HG03060 (cell line): Measurements from ENCODE around the gene SLC16A1.
"Not testable (repeated sequence)": the region's sequence is repeated elsewhere in the genome, so short reads cannot be mapped to it uniquely, and the experiment has no call there.

Experiments
- ATAC-seq: cut with Tn5 transposase; IDR thresholded peaks from one replicate; pipeline ENCODE4 v1.9.1; 2021; ENCODE audit warnings: low read depth, moderate number of reproducible peaks; ENCODE audit not compliant: unreplicated experiment

The SLC16A1 gene

DNA sequence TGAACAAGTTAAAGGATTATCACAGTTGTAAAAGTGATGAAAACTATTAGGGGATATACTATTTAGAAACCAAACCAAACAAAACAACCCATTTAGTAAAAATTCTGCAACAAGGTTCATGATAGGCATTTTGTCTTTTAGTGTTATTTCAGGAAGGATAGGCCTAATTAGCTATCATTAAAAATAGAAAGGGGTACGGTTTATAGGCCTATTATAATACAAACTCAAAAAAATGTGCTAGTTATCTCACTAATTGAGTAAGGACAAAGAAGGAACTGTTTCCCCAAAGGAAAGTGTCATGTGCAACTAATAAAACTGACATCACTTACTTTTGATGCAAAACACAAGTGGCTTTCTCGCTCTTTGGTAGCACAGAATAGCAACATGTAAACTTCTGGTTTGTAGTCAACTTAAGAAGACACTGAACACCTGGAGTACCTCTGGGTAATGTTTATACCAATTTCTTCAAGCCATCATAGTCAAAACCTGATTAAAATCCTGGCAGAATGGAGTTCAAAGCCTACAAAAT is 28.5 kb downstream of the SLC16A1 start:
- ATAC-seq, result no peak

DNA sequence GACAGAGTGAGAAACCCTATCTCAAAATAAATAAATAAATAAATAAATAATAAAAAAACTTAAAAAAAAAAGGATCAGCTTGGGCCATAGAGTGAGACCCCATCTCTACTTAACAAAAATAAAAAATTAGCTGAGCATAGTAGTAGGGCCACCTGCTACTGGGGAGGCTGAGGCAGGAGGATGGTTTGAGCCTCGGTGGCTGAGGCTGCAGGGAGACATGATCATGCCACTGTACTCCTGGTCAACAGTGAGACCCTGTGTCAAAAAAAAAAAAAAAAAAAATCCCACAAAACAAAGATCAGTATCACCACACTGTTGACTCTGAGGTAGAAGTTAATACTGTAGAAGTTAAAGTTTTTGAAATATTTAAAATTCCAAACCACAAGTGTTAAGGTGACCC is 29.1 kb downstream of the SLC16A1 start:
- ATAC-seq, result no peak

DNA sequence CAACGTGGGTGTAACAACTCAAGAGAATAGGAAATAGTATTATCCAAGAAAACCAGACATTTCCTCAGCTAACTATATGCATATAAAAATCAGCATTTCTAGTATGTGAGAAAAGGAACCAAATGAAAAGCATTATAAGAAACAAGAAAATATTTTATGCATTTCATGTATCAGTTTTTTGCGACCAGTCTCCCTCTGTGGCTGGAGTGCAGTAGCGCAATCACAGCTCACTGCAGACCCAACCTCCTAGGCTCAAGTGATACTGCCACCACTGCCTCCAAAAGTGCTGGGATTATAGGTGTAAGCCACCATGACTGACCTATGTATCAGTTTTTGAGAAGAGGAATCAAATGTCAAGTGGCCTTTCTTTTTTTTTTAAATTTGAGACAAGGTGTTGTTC is 31.0 kb downstream of the SLC16A1 start:
- ATAC-seq, result no peak

DNA sequence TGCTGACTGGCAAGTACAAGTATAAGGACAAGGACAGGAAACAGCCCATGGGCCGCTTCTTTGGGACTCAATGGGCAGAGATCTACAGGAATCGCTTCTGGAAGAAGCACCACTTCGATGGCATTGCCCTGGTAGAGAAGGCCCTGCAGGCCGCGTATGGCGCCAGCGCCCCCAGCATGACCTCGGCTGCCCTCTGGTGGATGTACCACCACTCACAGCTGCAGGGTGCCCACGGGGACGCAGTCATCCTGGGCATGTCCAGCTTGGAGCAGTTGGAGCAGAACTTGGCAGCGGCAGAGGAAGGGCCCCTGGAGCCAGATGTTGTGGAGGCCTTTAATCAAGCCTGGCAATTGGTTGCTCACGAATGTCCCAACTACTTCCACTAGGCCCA is 32.0 kb downstream of the SLC16A1 start:
- no peak for ATAC-seq

DNA sequence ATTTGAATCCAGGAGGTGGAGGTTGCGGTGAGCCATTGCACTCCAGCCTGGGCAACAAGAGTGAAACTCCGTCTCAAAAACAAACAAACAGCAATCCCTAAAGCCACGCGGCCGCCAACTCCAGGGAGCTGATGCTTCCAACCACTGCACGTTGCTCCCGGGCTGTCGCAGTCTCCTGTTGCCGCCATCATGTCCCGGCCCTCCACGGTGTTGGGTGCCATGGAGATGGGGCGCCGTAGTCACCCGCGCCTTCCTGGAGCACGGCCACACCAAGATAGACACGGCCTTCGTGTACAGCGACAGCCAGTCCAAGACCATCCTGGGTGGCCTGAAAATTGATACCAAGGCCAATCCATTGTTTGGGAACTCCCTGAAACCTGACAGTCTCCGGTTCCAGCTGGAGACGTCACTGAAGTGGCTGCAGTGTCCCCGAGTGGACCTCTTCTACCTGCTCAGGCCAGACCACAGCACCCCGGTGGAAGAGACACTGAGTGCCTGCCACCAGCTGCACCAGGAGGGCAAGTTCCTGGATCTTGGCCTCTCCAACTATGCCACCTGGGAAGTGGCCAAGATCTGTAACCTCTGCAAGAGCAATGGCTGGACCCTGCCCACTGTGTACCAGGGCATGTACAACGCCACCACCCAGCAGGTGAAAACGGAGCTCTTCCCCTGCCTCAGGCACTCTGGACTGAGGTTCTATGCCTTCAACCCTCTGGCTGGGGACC is 32.6 kb downstream of the SLC16A1 start:
- no peak for ATAC-seq

DNA sequence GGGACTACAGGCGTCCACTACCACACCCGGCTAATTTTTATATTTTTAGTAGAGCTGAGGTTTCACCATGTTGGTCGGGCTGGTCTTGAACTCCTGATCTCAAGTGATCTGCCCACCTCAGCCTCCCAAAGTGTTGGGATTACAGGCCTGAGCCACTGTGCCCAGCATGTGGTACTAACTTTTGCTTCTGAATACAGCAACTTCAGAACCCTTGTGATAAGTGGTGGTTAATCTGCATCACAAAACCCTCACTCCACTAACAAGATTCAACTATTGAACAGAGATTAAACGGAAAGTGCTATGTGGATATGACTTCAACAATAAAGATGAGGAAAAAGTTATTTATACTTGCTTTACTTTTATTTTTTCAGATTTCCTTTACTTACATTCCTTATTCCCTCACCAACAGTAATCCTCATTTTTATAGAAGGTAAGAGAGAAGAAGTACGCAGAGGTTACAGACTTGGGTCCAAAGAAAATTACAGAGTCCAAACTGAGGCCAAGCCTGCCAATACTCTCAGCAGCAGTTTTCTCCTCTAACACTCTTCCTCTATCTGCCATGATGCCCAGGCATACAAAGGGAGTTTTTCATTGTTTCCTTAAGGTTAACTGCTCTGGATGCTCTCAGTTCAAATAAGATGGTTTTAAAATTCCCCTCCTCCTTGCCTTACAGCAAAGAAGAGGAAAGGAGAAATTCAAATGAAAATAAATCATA is 44.3 kb downstream of the SLC16A1 start:
- ATAC-seq, result no peak

DNA sequence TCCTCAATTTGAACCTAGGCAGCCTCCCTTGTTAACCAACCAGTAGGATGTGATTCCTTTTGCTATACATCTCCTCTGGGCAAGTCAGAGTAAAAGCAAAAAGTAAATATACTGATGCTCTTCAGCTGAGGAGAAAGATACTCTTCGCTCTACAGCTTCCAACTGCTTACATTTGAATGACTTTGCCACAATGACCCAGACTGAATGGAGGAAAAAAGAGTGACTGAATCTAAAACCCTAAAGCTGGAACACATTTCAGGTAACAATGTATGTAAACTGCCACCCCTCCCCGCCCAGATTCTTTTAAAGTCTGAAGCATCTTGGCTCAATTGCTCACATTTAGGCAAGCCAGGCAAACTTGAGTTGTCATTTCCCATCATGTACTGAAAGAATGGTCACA is 46.1 kb downstream of the SLC16A1 start:
- ATAC-seq, result no peak

DNA sequence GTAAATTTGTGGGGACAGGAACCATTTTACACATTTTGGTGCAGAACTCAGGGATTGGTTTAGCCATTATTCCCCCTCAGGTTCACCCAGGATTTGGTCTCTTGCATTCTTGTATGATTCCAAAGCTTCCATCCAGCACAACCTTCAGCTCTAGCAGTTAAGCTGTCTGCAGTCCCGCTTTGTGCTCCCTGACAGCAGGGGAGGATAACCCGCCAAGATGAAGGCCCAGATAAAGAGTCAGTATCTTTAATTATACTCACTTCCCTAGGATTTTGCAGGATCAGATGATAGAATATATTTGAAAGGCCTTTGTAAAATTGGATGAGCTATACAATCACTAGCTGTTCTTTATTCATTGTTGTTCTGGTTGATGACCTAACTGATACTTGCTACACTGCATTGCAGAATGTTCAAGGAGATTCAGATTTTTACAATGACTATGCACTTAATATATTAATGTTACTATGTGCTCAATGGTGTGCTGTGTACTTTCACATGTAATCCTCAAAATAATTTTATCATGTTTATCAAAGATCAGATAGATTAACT is 49.8 kb downstream of the SLC16A1 start:
- ATAC-seq, result no peak

DNA sequence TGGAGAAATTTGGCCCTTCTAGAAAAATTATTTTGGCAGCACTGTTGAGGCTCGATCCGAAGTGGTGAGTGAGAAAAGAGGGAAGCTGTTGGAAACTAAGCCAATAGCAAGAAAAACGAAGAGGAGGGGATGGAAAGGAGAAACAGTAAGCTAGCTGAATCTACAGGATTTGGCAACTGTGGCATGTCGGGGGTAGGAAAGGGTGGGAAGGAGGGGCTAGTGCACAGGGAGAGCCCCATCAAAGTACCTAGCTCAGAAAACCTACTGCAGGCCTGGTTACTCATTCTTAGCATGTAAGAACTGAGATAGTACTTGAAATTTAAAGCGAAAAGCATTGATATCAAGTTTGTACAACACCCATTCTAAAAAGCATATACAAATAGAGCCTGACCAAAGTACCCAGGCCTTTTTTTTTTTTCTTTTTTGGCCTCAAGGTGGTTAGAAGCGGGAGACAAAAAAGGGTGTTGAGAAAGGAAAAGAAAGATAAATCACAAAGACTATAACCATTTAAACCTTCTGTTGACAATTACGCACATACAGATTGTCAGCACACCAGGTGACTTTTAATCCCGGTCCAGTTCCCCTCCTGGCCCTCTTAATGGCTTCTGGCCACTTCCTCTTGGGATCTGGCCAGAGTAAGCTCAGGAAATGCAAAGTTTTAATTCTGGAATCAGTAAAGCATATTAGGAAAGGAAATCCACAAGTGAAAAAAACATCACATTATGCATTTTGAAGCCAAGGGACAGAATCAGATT is 50.4 kb downstream of the SLC16A1 start:
- no peak for ATAC-seq

DNA sequence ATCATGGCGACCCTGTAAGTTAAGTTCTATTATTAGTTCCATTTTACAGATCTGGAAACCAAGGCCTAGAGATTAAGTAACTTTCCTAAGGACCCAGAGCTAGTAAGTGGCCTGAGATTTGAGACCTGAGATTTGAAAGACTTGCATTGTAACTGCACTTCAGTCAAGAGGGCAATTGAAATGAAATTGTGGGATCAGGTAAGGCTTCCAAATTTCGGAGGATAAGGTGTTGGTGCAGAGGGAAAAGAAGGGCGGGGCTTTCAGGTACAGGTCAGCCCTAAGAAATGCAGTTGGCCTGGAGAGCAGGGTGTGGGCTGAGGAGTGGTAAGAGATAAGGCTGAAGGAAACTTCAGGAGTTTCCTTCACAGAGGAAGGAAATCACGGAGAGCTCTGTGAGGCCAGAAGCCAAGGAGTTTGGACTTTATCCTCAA is 51.1 kb downstream of the SLC16A1 start:
- ATAC-seq, result no peak

DNA sequence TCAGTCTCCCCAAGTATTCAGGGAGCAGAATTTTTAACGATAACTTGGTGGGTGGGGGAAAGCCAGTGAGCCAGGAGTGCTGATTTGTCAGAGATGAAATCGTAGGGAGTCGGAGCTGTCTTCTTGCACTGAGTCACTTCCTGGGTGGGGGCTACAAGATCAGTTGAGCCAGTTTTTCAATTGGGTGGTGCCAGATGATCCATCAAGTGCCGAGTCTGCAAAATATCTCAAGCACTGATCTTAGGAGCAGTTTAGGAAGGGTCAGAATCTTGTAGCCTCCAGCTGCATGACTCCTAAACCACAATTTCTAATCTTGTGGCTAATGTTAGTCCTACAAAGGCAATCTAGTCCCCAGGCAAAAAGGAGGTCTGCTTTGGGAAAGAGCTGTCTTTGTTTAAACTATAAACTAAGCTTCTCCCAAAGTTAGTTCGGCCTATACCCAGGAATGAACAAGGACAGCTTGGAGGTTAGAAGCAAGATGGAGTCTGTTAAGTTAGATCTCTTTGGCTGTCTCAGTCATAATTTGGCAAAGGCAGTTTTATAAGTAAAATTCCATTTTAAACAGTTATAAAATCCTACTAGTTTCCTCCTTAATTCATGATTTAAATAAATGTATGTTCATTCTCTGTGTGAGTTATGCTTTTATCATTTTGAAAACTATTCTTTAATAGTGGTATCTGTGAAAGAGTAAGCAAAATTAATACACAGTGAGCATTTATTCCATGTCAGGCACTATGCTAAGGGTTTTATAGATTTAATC is 51.7 kb downstream of the SLC16A1 start:
- ATAC-seq, result no peak

DNA sequence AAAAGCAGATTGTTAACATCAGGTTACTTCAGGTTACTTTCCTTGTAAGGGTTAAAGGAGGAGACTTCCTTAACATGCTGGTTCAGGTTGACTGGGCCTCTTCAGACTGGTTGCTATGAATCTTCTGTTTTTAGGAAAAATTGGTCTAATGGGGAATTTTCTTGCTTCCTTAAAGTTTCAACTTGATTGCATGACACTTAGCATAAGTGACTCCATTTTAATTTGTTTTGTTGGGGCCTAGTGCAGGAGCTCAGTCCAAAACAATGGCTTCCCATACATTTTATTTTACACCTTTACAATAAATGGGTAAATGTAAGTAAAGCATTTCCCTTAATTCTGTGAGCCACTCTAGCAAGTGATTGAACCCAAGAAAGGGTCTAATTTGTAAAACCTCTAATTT is 53.8 kb downstream of the SLC16A1 start:
- no peak for ATAC-seq

DNA sequence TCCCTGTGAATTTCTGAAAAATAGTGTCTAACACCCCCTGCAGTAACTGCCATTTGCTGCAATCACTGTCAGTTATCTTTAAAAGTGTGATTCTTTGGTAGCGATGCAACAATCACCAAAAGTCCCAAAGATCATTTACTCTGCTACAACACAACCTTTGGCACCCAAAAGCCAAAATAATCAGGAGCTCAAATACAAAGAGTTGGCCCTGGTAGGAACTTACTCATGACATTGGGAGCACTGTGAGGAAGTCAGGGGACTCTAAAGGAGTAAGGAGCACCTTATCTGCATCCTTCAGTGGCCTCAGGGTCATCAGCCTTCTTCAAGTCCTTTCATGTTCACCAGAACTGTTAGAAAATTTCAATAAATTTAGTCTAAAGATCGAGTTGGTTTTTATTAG is 54.6 kb downstream of the SLC16A1 start:
- ATAC-seq, result no peak

DNA sequence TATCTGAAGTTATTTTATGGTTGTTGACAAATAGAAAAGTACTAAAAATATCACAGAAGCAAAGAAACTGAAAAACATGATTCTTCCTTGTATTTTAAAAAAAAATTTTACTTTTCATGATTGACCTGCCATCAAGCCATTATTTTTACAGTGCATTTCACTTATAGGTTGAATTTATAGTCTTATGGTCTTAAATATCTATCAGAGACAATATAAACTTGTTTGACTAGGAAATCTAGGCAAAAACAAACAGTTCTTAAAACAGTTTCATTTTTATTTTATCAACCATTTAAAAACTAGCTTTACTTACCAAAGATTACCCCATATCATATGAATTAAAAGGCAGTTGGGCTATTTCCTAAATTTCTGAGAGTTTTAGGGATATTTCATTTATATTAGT is 59.2 kb downstream of the SLC16A1 start:
- ATAC-seq, result no peak

DNA sequence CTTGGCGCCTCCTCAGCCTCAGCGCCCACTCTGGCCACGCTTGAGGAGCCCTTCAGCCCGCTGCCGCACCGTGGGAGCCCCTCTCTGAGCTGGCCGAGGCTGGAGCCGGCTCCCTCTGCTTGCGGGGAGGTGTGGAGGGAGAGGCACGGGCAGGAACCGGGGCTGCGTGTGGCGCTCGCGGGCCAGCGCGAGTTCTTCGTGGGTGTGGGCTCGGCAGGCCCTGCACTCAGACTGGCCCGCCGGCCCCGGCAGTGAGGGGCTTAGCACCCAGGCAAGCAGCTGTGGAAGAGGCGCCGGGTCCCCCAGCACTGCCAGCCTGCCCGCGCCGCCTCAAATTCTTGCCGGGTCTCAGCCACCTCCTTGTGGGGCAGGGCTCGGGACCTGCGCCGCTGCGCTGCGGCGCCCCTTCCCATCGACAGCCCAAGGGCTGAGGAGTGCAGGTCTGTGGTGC is 61.4 kb downstream of the SLC16A1 start:
- ATAC-seq, result no peak

DNA sequence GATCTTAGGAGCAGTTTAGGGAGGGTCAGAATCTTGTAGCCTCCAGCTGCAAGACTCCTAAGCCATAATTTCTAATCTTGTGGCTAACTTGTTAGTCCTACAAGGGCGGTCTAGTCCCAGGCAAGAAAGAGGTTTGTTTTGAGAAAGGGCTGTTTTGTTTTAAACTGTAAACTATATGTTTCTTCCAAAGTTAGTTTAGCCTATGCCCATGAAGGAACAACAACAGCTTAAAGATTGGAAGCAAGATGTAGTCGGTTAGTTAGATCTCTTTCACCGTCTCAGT is 62.0 kb downstream of the SLC16A1 start:
- no peak for ATAC-seq

DNA sequence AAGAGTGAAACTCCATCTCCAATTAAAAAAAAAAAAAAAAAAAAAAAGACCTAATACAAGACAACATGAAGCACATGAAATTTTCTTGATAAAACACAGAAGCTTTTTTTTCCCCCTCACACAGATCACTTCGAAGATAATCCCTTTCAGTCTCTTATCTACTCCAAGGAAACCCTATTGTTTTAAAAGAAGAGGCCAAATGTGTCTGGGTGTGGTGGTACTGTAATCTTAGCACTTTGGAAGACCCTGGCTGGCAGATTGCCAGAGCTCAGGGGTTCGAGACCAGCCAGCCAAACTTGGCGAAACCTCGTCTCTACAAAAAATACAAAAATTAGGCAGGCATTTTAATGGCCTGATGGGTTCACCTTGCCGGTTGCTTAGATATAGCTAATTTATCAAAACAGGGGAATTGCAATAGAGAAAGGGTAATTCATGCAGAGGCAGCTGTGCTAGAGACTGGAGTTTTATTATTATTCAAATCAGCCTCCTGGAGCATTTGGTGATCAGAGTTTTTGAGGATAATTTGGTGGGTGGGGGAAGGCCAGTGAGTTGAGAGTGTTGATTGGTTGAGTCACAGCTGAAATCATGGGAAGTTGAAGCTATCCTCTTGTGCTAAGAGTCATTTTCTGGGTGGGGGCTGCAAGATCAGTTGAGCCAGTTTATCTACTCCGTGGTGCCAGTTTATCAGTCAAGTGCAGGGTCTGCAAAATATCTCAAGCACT is 62.5 kb downstream of the SLC16A1 start:
- no peak for ATAC-seq

DNA sequence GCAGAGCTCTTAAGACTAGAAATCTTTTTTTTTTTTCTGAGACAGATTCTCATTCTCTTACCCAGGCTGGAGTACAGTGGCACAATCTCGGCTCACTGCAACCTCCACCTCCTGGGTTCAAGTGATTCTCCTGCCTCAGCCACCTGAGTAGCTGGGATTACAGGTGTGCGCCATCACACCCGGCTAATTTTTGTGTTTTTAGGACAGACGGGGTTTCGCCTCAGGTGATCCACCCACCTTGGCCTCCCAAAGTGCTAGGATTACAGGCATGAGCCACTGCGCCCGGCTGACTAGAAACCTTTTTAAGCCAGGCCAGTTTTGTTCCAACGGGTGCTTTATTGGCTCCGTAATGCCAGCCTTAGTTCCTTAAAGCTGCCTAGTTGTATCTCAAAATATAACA is 66.1 kb downstream of the SLC16A1 start:
- not testable (repeated sequence) for ATAC-seq

DNA sequence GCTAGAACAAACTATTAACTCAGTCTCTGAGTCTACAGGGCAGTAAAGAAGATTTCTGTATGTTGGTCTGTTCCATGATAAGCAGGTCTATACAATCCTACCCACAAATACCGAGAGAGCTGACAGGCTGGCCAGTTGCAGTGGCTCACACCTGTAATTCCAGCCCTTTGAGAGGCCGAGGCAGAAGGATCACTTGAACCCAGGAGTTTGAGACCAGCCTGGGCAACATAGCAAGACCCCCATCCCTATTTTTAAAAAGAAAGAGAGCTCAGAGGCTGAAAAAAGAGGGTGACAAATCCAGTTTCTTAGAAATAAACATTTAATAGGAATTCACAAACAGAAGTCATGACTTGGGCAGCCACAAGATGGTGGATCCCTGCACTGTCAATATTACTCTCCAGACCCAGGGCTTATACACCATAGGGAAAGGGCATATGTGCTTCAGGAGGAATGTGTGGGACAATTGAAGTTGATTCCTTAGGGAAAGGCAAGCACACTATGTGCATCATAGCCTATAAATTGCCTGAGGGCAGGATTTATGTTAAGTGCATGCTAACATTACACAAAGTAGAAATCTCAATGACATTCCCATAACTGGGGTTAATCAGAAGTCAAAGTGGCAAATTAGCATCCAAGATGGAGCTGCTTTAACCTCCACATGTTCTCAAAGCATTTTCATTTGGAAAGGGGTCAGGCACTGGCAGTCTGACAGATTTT is 66.8 kb downstream of the SLC16A1 start:
- ATAC-seq, result no peak
